Measurements from ENCODE around the gene GUCY1A1. TPM values are rescaled to one million over a fixed set of nuclear protein-coding genes. Genes with fewer than 3 reads are reported as not detected.

GUCY1A1 gene
- total RNA-seq, 6 experiments from 2014 or later, result not detected

DNA sequence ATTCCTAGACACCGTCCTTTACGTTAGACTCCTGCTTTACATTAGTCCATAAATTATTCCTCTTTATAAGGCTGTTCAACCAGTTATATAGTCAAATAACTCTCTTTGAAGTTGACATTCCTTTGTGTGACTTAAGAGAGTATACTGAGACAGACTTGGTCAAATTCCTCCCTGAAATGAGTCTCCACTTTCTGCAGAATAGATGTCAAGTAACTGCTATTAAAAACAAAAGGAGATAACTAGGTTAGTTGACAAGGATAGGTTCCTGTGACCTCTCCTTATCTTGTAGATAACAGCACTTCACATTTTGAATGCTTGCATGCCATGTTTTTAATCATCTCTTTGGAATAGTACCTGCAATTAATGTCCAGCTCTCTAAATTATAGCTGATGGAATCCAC is 5.7 kb downstream of the GUCY1A1 start:
- Mint-ChIP-seq H3K27ac (no peak overlapping the region), H3K27me3 (ENCODE audit: insufficient read depth) (peaks cover 14% of the 10 kb centered on the region; the same call in 1 of the 2 replicates), H3K4me1 (ENCODE audit: low read depth) (peaks cover 5% of the 10 kb centered on the region; the same call in 1 of the 2 replicates), H3K9me3 (no peaks in the 10 kb centered on the region; the same call in 1 of the 2 replicates), H3K4me3 (no peak overlapping the region), H3K36me3 (ENCODE audit: low read depth) (no peaks in the 10 kb centered on the region)
- DNase-seq, result no peak
- TF ChIP-seq, protein P1, sequence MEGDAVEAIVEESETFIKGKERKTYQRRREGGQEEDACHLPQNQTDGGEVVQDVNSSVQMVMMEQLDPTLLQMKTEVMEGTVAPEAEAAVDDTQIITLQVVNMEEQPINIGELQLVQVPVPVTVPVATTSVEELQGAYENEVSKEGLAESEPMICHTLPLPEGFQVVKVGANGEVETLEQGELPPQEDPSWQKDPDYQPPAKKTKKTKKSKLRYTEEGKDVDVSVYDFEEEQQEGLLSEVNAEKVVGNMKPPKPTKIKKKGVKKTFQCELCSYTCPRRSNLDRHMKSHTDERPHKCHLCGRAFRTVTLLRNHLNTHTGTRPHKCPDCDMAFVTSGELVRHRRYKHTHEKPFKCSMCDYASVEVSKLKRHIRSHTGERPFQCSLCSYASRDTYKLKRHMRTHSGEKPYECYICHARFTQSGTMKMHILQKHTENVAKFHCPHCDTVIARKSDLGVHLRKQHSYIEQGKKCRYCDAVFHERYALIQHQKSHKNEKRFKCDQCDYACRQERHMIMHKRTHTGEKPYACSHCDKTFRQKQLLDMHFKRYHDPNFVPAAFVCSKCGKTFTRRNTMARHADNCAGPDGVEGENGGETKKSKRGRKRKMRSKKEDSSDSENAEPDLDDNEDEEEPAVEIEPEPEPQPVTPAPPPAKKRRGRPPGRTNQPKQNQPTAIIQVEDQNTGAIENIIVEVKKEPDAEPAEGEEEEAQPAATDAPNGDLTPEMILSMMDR (IDR thresholded peaks at IDR 0.05), result no peak

DNA sequence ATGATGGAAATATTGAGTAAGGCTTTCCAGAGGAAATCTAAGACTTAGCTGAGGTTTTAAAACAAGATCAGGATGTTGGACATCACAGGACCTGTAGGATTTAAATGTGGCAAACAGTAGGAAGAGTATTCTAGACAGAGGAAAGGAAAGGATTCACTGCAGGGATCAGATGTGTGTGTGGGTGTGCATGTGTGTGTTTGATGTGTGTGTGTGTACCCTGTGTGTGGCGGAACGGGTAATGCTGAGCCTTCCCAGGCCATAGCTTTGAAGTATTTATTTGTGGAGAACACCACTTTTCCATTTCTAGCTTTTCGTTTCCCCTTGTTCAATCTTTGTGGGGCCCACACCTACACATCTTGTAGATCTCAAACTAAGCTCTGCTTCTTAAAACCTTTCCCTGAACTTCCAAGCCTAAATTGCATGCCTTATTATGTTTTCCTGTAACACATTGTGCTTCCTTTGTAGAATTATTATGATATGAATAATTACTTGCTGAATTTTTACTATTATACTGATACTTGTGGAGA is 6.9 kb downstream of the GUCY1A1 start:
- Mint-ChIP-seq H3K4me1 (ENCODE audit: low read depth) (no peaks in the 10 kb centered on the region), H3K4me3 (no peak overlapping the region), H3K9me3 (no peaks in the 10 kb centered on the region; the same call in 1 of the 2 replicates), H3K27ac (no peak overlapping the region), H3K36me3 (ENCODE audit: low read depth) (no peaks in the 10 kb centered on the region), H3K27me3 (ENCODE audit: insufficient read depth) (peaks cover 12% of the 10 kb centered on the region; the same call in 1 of the 2 replicates)
- TF ChIP-seq, protein P1 (IDR thresholded peaks at IDR 0.05), result no peak
- no peak for DNase-seq

DNA sequence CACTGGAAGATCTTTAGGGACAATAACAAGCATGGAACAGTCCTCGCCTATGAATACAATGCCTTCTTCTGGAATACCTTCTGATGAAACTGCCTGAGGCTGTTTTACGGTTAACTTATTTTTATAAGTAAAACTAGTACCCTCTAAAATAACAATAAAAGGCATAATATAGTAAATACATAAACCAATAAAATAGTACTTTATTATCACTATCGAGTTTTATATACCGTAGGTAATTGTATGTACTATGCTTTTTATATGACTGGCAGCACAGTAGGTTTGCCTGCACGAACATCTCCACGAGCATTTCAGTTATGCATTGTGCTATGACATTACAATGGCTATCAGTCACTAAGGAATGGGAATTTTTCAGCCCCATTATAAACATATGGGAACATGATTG is 8.0 kb downstream of the GUCY1A1 start:
- Mint-ChIP-seq H3K27ac (no peak overlapping the region), H3K4me3 (no peak overlapping the region), H3K27me3 (ENCODE audit: insufficient read depth) (peaks cover 12% of the 10 kb centered on the region; the same call in 1 of the 2 replicates), H3K4me1 (ENCODE audit: low read depth) (no peaks in the 10 kb centered on the region), H3K9me3 (no peaks in the 10 kb centered on the region; the same call in 1 of the 2 replicates), H3K36me3 (ENCODE audit: low read depth) (no peaks in the 10 kb centered on the region)
- TF ChIP-seq, protein P1 (IDR thresholded peaks at IDR 0.05), result no peak
- DNase-seq, result no peak

DNA sequence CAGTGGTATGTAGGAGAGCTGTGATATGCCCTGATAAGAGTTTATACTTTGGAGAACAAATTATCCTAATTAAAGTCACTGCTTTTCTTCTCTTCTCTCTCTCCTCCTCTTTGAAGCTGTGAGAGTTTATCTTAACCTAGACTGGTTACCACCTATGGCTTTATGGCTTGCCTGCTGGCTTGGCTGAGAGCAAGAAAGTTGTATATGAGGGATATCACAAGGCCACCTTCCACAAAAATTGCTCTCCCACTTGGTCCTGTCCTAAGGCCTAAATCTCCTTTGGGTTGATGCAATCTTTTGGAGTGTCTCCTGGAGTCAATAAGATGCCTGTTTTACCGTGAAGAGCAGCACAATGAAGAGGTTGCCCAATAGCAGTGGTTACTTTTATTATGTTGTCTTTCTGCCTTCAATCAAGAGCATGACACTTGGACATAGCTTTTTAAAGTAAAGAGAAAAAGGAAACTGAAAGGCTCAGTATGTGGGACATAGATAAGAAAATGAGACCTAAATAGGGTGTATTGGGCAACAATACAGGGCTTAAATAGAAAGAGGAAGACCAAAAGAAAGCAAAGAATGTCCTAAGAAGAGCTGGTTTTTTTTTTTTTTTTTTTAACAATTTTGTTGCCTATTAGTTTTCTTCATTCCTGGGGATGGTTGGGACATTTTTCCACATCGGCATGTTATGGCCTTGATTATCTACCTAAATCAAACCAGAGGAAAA is 9.2 kb downstream of the GUCY1A1 start:
- Mint-ChIP-seq H3K9me3 (no peaks in the 10 kb centered on the region; the same call in 1 of the 2 replicates), H3K4me3 (no peak overlapping the region), H3K27ac (no peak overlapping the region), H3K27me3 (ENCODE audit: insufficient read depth) (peaks cover 8% of the 10 kb centered on the region; the same call in 1 of the 2 replicates), H3K36me3 (ENCODE audit: low read depth) (no peaks in the 10 kb centered on the region), H3K4me1 (ENCODE audit: low read depth) (no peaks in the 10 kb centered on the region)
- TF ChIP-seq, protein P1 (IDR thresholded peaks at IDR 0.05), result no peak
- DNase-seq, result no peak

DNA sequence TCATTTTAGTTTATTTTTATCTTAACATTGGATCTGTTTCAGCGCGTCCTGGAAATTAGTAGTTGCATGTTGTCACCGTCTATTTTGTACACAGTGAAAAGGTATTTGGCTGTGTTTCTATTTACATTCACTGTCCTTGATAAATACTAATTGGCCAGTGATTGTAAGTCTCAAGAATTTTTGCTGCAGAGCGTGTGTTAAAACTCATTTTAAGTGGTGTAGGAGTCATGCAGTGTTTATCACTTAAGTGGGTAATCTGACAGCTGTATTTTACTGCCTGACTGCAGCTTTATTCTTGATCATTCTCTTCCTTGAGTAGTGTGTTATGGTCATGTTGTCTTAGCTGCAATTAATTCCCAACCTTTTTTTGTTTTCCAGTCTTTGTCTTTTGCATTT is 9.8 kb downstream of the GUCY1A1 start:
- TF ChIP-seq, protein P1 (IDR thresholded peaks at IDR 0.05), result no peak
- H3K27me3 Mint-ChIP-seq (ENCODE audit: insufficient read depth), result peaks cover 8% of the 10 kb centered on the region; the same call in 1 of the 2 replicates
- no peak overlapping the region for H3K4me3 Mint-ChIP-seq
- H3K9me3 Mint-ChIP-seq, result no peaks in the 10 kb centered on the region; the same call in 1 of the 2 replicates
- no peak overlapping the region for H3K27ac Mint-ChIP-seq
- no peaks in the 10 kb centered on the region for H3K36me3 Mint-ChIP-seq (ENCODE audit: low read depth)
- no peak for DNase-seq
- no peaks in the 10 kb centered on the region for H3K4me1 Mint-ChIP-seq (ENCODE audit: low read depth)

Data from HFFc6 (cell line).